GM18951 (cell line): Measurements from ENCODE around the gene DOLK.

Experiments used
- POLR2A ChIP-seq: IDR thresholded peaks from 4 replicates; pipeline ENCODE4 v1.6.1; 2011; ENCODE audit warnings: mild to moderate bottlenecking; ENCODE audit not compliant: insufficient read length, insufficient read depth; ENCODE audit errors: extremely low read depth
- in situ Hi-C: fragments of 300-500 bp; cut with MboI; formaldehyde crosslinking; loops from one replicate; pipeline ENCODE4 v1.12.0; 2022; ENCODE audit warnings: low sequenced_read_pairs, mixed read lengths, inconsistent platforms; ENCODE audit not compliant: unreplicated experiment

DOLK gene

GRCh38 chr9:128943832-128944620 is 3.4 kb downstream of the DOLK start:
- in situ Hi-C loops = no loop called here
- no peak for TF ChIP-seq POLR2A

DNA sequence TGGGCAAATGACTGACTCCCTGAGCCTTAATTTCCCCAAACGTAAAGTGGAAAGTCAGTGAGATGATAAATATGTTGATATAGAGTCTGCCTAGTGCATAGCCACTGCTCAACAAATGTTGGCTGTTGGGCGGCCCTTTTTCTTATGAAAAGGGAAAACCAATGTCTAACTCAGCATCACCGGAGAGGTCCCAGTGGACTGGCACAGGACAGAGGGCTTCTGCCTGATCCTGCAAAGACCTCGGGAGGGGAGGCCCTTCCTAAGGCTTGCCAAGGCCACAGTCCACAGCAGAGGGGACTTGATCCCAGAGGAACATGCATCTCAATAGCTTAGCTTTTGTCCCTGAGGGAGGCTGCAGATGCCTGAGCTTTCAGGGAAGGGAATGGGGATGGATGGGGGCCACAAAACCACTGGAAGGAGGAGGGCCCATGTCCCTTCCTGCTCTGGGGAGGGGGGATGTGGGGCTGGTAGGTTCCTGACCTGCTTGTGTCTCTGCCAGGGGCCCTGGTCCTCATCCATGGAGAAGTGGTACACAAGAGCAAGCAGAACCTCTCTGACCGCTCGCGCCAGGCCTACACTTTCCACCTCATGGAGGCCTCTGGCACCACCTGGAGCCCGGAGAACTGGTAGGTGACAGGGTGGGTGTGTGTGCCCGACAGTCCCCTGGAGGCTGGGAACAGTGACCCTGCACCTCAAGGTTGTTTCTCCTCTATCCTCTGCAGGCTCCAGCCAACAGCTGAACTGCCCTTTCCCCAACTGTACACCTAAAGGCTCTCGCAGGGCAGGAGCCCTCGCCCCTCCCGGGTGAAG is 6.3 kb downstream of the DOLK start:
- in situ Hi-C loops = no loop called here
- TF ChIP-seq POLR2A = no peak

- no peak for TF ChIP-seq POLR2A
- in situ Hi-C loops = no loop called here
Measured at GRCh38 chr9:128940271-128940921, 7.0 kb downstream of the DOLK start.

GRCh38 chr9:128937310-128938165 is 9.9 kb downstream of the DOLK start:
- no peak for TF ChIP-seq POLR2A
- in situ Hi-C loops = no loop called here

- no peak for TF ChIP-seq POLR2A
- in situ Hi-C loops = no loop called here
Measured at GRCh38 chr9:128936171-128936865, 11.1 kb downstream of the DOLK start.

GRCh38 chr9:128933731-128934130 is 13.7 kb downstream of the DOLK start:
- in situ Hi-C loops = no loop called here
- TF ChIP-seq POLR2A = no peak

- TF ChIP-seq POLR2A = no peak
- in situ Hi-C loops = loop anchor here (5.0 kb wide), 1 partner anchor 67 kb away; no protein-coding TSS in a partner anchor
Measured at GRCh38 chr9:128929560-128929959, 17.8 kb downstream of the DOLK start.

DNA sequence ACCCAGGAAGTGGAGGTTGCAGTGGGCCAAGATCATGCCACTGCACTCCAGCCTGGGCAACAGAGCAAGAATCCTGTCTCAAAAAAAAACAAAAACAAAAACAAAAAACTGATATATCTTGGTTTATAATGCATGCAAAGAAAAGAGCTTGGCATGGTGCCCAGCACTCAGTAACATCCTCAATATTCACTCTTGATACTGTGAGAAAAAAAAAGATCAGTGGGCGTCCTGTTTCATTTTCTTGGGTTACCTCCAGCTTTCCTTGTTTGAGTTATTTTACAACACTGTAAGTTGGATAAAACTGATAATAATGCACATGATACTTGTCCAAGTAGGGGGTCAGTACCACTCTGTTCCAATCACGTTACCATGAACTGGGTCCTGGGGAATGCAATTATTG is 18.8 kb downstream of the DOLK start:
- TF ChIP-seq POLR2A = no peak
- in situ Hi-C loops = loop anchor here (5.0 kb wide), 1 partner anchor 66 kb away; no protein-coding TSS in a partner anchor

DNA sequence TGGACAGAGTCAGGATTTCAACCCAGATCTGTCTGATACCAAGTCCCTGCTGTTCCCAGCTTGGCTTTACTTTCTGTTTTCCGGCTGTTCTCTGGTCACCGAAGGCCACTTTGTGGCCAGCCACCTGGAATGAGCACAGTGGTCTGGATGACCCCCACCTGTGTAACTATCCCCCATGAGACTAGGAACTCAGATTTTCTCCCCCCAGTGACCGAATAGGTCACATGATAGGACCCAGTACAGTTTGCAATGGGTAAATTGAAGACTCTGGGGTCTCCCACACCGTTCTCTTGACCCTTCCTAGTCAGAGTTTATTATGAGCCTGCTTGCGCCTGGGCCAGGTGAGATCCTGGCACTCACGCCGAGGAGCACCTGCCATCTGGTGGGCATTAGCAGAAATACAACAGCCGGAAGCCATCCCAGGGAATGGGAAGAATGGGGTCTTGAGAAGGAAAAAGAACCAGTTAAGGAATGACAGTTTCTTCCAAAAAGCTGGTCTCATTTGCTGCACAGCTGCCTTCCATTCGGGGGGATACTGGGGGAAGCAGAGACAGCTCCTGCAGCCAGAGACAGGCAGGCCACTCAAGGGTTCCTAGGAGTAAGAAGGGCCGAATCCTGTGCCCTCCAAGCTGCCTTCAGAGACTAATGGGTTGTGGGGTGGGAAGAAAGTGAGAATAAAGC is 19.5 kb downstream of the DOLK start:
- in situ Hi-C loops = loop anchor here (5.0 kb wide), 1 partner anchor 66 kb away; no protein-coding TSS in a partner anchor
- no peak for TF ChIP-seq POLR2A

- in situ Hi-C loops = no loop called here
- no peak for TF ChIP-seq POLR2A
Measured at GRCh38 chr9:128923493-128923883, 23.9 kb downstream of the DOLK start.
